Body of pancreas (tissue), 4 donors: Measurements from ENCODE around the gene YWHAG. TPM values are rescaled to one million over a fixed set of nuclear protein-coding genes. Genes with fewer than 3 reads are reported as not detected.
"Not testable (repeated sequence)": the region's sequence is repeated elsewhere in the genome, so short reads cannot be mapped to it uniquely, and the experiment has no call there.

Source experiments
- ATAC-seq: fragments of 150-250 bp; one replicate; pipeline ENCODE4 v1.9.1; 2016
- DNase-seq, 4 donors: peaks; one replicate each; pipeline ENCODE4 v3.0.0-alpha.2; 2019
- H3K27ac ChIP-seq, 4 donors: fragments of 200-600 bp; sonication (generic); 1 replicate in 3 of 4; 2 replicates in 1 of 4; pipeline versions ENCODE4 v1.5.1 to v1.6.1; 2016 to 2019; ENCODE audit warnings: mild to moderate bottlenecking in 1 of 4, mixed read lengths in 1 of 4, moderate library complexity in 1 of 4
- H3K27me3 ChIP-seq, 2 donors: fragments of 200-600 bp; sonication (generic); one replicate each; pipeline ENCODE4 v1.6.0; 2016; ENCODE audit warnings: mild to moderate bottlenecking in 1 of 2
- H3K36me3 ChIP-seq, 2 donors: fragments of 200-600 bp; sonication (generic); replicated peaks in 1 of 2; 2 replicates each; pipeline ENCODE4 v1.5.1; 2016; ENCODE audit warnings: low read depth in 2 of 2; ENCODE audit not compliant: insufficient read depth in 1 of 2
- H3K4me1 ChIP-seq: fragments of 200-600 bp; sonication (generic); one replicate; pipeline ENCODE4 v1.6.0; 2016
- H3K4me3 ChIP-seq, 2 donors: fragments of 200-600 bp; sonication (generic); 1 replicate in 1 of 2; 2 replicates in 1 of 2; pipeline ENCODE4 v1.5.1; 2016 to 2019
- H3K9me3 ChIP-seq, 3 donors: fragments of 200-600 bp; sonication (generic); 1 replicate in 2 of 3; 2 replicates in 1 of 3; pipeline ENCODE4 v1.5.1; 2016
- CTCF ChIP-seq, 7 experiments: fragments of 450-650 bp in 4 of 7; fragments of 200-600 bp in 3 of 7; sonication (generic) in 3 of 7; IDR thresholded peaks; one replicate each; pipeline ENCODE4 v1.5.1; 2016 to 2019; ENCODE audit warnings: antibody characterized with exemption in 7 of 7
- POLR2A ChIP-seq, 3 donors: fragments of 450-650 bp; IDR thresholded peaks; one replicate each; pipeline ENCODE4 v1.6.1; 2016; ENCODE audit warnings: antibody characterized with exemption in 3 of 3, mild to moderate bottlenecking in 2 of 3
- WGBS, 2 donors: methylation state at CpG; one replicate each; pipeline ENCODE4 v1.1.5; 2017; 5-methylcytosine and 5-hydroxymethylcytosine counted together
- intact Hi-C: fragments of 100-400 bp; cut with DNase I; formaldehyde crosslinking; loops from one replicate; pipeline ENCODE4 v1.15.1; 2023
- total RNA-seq, 2 donors: library from RNA; depleted of rRNA; stranded (reverse); fragments of >200 nt; gene quantifications; one replicate each; pipeline ENCODE4 v1.1.0, GENCODE V29; 2016

The YWHAG gene
- total RNA-seq, 2 donors from 2014 or later: 24.1 to 60.0 TPM

DNA sequence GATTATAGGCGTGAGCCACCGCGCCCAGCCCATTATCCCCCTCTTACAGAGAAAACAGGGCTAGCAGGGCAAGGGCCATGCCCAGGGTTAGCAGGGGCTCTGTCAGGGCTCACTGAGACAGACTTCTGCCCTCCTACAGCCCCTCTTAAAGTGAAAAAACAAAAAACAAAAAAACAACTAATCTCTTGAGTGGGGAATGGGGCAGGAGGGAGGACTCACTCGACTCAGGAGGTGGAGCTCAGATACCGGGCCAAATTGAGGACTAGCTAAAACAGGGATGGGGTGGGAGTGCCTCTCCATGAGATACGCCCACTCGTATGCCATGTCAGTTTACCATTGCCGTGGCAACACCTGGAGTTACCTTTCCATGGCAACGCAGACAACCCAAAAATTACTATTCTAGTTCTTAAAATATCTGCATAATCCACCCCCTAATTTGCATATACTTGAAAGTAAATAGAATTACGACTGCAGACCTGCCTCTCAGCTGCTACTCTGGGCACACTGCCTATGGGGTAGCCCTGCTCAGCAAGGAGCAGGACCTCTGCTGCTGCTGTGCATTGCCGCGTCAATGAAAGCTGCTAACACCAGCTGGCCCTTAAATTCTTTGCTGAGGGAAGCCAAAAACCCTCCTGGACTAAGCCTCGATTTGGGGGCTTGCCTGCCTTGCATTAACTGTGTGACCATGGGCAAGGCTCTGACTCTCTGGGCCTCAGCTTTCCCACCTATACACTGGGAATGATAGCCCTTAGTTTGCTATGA is 37.4 kb upstream of the YWHAG start:
- TF ChIP-seq POLR2A (IDR thresholded peaks at IDR 0.05) (no peak), CTCF (IDR thresholded peaks at IDR 0.05) (no peak)

GRCh38 chr7:76395605-76395964 is 36.8 kb upstream of the YWHAG start:
- H3K36me3 ChIP-seq, H3K27me3 ChIP-seq, H3K27ac ChIP-seq, intact Hi-C loops, H3K4me3 ChIP-seq, ATAC-seq, H3K9me3 ChIP-seq, DNase-seq: not testable (repeated sequence)
- peaks cover 38% of the 10 kb centered on the region for H3K4me1 ChIP-seq
- 93 to 94% methylated on average over 11 of the region's 11 CpGs for WGBS, 2 donors

More for the DNA sequence above, 37.4 kb upstream of the YWHAG start:
- Histone ChIP-seq H3K4me1 (peaks cover 38% of the 10 kb centered on the region), H3K27ac (no peak overlapping the region), H3K9me3 (no peaks in the 10 kb centered on the region), H3K27me3 (no peaks in the 10 kb centered on the region), H3K4me3 (no peak overlapping the region), H3K36me3 (no peaks in the 10 kb centered on the region)
- ATAC-seq (no peak), DNase-seq (no peak)
- 71 to 74% methylated on average over 12 to 13 of the region's 13 CpGs for WGBS, 2 donors
- intact Hi-C loops: no loop called here

- Histone ChIP-seq H3K4me3 (no peak overlapping the region), H3K27ac (no peak overlapping the region), H3K9me3 (no peaks in the 10 kb centered on the region), H3K36me3 (no peaks in the 10 kb centered on the region), H3K4me1 (peaks cover 38% of the 10 kb centered on the region), H3K27me3 (no peaks in the 10 kb centered on the region)
- ATAC-seq (no peak), DNase-seq (no peak)
- TF ChIP-seq POLR2A (IDR thresholded peaks at IDR 0.05) (no peak), CTCF (IDR thresholded peaks at IDR 0.05) (no peak)
- 92 to 94% methylated on average over 9 of the region's 9 CpGs for WGBS, 2 donors
- intact Hi-C loops: loop anchor here (5.0 kb wide), 1 partner anchor 43 kb away; no protein-coding TSS in a partner anchor
Observed at GRCh38 chr7:76394957-76395356, 36.2 kb upstream of the YWHAG start.

DNA sequence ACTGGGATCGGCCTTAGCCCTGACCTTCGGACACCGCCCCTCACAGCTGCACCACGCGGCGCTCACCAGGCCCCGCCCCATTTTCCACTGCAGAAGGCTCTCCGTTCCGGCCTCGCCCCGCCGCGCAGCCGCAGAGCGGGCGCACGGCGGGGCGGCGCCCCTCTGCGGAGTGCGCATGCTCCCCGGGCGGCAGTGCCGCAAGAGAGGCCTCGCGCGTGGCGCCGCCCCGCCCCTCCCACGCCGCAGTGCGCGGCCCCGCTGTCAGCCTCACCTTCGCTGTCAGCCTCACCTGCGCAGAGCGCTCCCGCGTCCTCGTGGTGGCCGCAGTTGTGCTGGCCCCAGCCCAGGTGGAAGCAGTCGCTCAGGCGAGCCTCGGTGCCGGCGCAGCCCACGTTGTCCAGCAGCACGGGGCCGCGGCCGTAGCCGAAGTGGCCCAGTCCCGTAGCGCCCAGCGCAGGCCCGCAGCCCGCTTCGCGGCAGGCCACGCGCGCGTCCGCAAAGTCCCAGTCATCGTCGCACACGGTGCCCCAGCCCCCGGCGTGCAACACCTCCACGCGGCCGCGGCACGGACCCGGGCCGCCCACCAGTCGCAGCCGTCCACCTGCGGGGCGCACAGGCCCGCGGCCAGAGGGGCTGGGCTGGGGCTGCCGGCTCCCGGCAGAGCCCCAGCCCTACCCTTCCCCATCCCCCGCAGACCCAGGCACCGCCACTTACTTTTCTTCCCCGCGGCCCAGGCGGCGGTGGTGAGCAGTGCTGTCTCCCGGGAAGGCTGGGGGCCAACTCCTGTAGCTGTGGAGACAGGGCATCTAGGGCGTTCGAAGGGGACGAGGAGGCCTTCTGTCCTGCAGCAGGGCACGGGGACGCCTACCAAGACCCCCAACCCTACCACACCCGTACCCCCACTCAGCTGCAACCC is 34.6 kb upstream of the YWHAG start:
- peak; percentile 94 to 96 (median 96) for DNase-seq
- Histone ChIP-seq H3K9me3 (no peaks in the 10 kb centered on the region), H3K27me3 (no peaks in the 10 kb centered on the region), H3K27ac (peak overlapping the region; percentile 73 to 94 (median 86)), H3K4me3 (peak overlapping the region; percentile 3 to 12), H3K4me1 (peaks cover 38% of the 10 kb centered on the region), H3K36me3 (no peaks in the 10 kb centered on the region)
- intact Hi-C loops: loop anchor here (5.0 kb wide), 1 partner anchor 41 kb away; no protein-coding TSS in a partner anchor
- 4 to 41% methylated on average over 5 to 93 of the region's 99 CpGs for WGBS, 2 donors
- TF ChIP-seq POLR2A (IDR thresholded peaks at IDR 0.05): peak; percentile 77 to 88 (median 80)
- peak in 1 of 7 experiments; percentile 11 for TF ChIP-seq CTCF (IDR thresholded peaks at IDR 0.05)
- peak; percentile 92 for ATAC-seq

DNA sequence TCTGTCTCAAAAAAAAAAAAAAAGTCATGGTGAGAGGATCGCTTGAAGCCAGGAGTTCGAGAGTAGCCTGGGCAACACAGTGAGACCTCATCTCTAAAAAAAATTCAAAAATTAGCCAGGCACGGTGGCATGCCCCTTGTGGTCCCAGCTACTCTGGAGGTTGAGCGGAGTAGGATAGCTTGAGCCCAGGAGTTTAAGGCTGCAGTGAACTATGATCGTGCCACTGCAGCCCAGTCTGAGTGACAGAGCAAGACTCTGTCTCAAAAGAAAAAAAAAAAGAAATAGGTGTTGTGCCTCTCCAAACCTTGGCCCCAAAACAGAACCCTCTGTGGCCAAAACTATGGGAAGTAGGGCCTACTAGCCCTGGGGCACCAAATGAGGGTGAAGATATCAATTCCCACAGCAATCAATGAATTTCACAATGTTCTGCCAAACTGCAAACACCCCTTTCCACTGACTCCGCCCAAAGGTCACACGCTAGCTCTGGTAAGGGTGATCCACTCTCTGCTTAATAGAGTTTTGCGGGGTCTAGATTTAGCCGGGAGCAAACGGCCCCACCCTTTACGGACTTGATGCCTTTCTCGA is 33.8 kb upstream of the YWHAG start:
- no peak overlapping the region for H3K4me3 ChIP-seq
- H3K9me3 ChIP-seq: no peaks in the 10 kb centered on the region
- no peak for DNase-seq
- H3K4me1 ChIP-seq: peaks cover 33% of the 10 kb centered on the region
- peak; percentile 72 for ATAC-seq
- no peaks in the 10 kb centered on the region for H3K27me3 ChIP-seq
- peak overlapping the region; percentile 70 to 94 (median 86) for H3K27ac ChIP-seq
- intact Hi-C loops: loop anchor here (5.0 kb wide), 1 partner anchor 40 kb away; no protein-coding TSS in a partner anchor
- 32 to 45% methylated on average over 8 to 11 of the region's 12 CpGs for WGBS, 2 donors
- no peak for TF ChIP-seq POLR2A (IDR thresholded peaks at IDR 0.05)
- TF ChIP-seq CTCF (IDR thresholded peaks at IDR 0.05): no peak
- no peaks in the 10 kb centered on the region for H3K36me3 ChIP-seq
